H1 (cell line): ENCODE results near the gene UBQLN3. TPM values are rescaled to one million over a fixed set of nuclear protein-coding genes. Genes with fewer than 3 reads are reported as not detected.

Experiments used
- BCL11A ChIP-seq, 2 experiments: IDR thresholded peaks; one replicate each; pipeline ENCODE4 v1.6.1; 2011; ENCODE audit warnings: low read depth in 2 of 2, low read length in 2 of 2, mild to moderate bottlenecking in 2 of 2
- TBP ChIP-seq: IDR thresholded peaks from 2 replicates; pipeline ENCODE4 v1.6.1; 2011; ENCODE audit warnings: low read depth, low read length, improper control_type of control experiment
- polyA plus RNA-seq, 7 experiments: library from polyadenylated mRNA; depleted of rRNA in 3 of 7; stranded (reverse) in 5 of 7; unstranded in 2 of 7; fragments of >200 nt in 5 of 7; fragments of 200-250 nt in 2 of 7; gene quantifications; 1 replicate in 5 of 7; 2 replicates in 1 of 7; 4 replicates in 1 of 7; pipeline versions ENCODE4 v1.2.1 to v1.2.3, GENCODE V29; 2011 to 2013; ENCODE audit warnings: missing spikeins in 2 of 7, mixed read lengths in 2 of 7
- total RNA-seq: library from RNA; stranded (reverse); fragmentation: NEBNext Ultra II Directional; extraction: Animal tissue kit (Norgen Biotek cat#: 25700); gene quantifications from 2 replicates; pipeline ENCODE4 v1.2.1, GENCODE V29; 2021

The UBQLN3 gene
- total and polyA plus RNA-seq, 2 of the 8 experiments (the other 6 are each of a cell fraction or from before 2014, with no cell fraction given), result not detected

GRCh38 chr11:5550440-5551095 lies 40.8 kb upstream of the UBQLN3 start (continued):
- no peak for TF ChIP-seq BCL11A (IDR thresholded peaks at IDR 0.05; ENCODE audit: low read depth in 2 of 2, low read length in 2 of 2)
- TF ChIP-seq TBP, result no peak
